DMS 273 (cell line): ENCODE measurements around the gene MUC21.

Experiments used
- DNase-seq: peaks from one replicate; lab custom pipeline; 2025; ENCODE audit not compliant: unreplicated experiment; lab: John Stamatoyannopoulos, UW

The MUC21 gene

DNA sequence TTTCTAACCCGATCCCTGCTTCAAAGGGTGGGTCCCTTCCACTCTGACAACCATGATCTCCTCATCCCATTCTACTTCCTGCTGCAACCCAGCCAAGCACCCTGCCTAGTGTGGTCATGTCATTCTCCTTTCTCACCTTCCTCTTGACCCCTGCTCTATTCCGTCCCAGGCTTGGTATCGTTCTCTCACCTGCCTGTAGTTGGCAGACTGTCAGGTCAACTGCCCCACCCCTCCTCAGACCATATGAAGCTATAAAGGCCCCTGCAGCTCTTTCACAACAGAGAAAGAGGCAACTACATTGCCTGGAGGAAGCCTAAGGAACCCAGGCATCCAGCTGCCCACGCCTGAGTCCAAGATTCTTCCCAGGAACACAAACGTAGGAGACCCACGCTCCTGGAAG, at the start of gene MUC21:
MUC21 (plus strand) TSS at position 280 of the 400 bp plus-strand sequence. CDS start 241 bp downstream, outside the sequence.
- DNase-seq: no peak

DNA sequence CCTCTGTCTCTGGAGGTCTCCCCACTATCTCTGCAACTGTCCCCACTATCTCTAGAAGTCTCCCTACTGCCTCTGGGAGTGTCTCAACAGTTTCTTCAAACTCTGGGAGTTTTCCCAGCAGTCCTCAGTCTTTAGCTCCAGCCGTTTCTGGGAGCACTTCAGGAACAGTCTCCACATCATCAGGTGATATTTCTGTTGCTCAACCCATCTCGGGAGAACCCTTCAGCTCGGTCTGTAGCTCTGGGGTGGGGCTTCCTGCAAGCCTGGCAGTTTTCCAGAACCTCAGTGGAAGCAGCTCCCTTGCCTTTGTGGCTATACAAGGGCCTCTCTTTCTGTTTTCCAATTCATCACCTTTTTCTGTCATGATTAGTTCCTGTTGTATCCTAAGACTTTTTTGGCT, 48.5 kb upstream of the MUC21 start:
- DNase-seq: peak; percentile 13

DNA sequence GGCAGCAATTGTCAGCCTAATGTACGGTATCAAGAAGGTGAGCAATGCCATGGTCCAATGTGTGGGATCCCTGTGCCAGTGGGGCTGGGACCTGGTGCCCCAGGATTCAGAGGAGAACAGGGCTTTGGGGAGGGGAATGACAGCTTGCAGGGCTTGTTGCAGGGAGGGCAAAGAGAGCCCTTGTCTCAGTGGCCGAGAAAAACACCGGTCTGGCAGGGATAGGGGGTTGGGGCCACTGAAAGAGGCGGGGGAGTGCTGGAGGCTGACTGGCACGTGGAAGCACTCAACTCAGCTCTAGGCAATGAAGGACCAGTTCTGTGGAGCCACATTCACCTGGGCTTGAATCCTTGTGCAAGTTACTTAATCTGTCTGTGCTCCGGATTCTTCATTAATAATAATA, 46.3 kb upstream of the MUC21 start:
- DNase-seq: no peak

DNA sequence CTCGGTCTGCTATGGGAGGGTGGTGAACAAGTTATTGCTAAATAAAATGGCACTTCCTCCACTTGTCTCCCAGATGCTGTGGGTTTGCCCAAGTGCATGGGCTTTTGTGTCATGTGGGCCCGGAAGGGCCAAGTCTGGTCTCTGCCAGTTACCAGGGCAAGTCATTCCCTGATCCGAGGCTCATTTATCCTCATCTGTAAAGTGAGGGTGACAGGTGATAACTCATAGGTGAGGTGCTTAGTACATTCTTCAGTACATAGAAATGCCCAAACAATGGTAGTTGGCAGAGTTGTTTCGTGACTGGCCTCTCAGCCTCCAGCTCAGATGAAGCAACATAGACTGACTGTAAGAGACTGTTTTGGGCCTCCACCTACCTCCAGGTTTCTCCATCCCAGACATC, 44.8 kb upstream of the MUC21 start:
- DNase-seq: no peak

DNA sequence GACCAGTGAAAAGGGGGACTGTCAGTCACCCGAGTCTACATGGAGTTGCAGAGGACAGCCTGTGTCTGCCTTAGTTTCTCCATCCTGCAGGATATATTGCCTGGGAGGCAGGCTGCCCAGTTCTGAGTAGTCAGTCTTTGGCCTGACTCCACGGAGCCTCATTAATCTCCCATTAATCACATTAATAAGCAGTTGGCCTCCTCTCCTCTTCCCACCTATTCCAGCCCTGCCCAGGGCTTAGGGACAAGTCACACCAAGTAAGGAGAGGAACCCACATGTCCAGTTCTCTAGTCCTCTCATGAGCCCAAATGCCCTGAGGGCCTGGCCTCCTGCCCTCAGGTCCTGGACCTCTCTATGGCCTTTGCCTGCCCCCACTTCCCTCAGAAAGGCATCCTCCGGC, 44.0 kb upstream of the MUC21 start:
- peak; percentile 14 for DNase-seq

DNA sequence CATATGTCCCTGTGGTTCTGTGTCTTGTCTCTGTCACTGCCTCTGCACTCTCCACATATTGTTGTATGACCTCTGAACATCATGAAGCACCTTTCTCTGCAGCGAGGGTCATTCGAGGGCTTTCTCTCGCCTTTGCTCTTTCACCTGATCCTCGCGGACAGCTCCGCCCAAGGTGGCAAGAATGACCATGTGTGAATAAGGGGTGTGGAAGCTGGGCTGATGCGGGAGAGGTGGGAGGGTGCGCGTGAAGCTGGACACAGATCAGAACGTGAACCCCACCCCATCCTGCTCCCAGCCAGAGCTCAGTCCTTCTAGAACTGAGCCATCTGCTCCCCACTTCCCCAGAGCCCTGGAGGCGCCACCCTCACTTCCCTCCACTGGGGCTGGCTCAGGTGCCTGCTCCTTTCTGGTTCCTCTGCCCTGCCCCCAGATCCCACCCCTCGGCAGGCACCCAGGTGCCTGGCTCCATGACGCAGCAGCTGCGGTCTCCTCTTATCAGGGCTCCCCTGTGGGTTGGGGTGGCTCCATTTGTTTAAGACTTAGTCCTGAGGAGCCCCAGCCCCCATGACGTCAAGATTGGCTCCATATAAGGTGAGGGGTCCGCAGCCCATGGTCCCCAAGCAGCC, 43.0 kb upstream of the MUC21 start, which contains the start of gene MUCL3:
MUCL3 (plus strand) TSS at position 613 of the 626 bp plus-strand sequence. CDS start 27 bp downstream, outside the sequence.
- no peak for DNase-seq

DNA sequence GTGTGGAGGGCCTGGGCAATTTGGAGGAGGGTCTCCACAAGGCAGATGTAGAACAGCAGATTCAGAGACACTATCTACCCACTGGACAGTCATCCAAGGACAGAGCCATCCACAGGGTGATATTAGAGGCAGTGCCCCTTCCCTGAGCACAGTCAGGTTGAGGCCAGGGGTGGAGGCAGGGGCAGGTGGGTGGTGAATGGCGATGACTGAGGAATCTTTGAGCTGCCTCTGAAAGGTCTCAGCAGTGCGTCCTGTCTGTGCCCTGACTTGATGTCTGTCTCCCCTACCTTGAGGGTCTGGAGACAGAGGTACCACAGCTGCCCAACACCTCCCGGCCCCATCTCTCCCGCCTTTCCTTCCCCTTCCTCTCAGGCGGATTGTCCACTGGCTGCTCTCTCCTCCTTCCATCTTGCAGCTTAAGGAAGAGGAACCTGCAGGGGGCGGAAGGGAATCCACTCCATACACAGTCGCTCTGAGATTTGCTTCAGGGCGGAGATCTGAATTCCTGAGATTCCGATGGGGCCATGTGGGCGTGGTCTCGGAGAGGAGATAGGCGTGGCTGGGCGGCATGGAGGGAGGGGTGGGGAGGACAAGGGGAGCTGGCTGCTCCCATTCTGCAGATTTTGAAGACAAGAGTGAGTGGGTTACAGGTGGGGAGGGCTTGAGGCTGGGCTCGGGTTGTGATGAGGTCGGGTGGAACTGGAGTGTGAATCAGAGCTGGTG, 41.0 kb upstream of the MUC21 start:
- peak; percentile 70 for DNase-seq

DNA sequence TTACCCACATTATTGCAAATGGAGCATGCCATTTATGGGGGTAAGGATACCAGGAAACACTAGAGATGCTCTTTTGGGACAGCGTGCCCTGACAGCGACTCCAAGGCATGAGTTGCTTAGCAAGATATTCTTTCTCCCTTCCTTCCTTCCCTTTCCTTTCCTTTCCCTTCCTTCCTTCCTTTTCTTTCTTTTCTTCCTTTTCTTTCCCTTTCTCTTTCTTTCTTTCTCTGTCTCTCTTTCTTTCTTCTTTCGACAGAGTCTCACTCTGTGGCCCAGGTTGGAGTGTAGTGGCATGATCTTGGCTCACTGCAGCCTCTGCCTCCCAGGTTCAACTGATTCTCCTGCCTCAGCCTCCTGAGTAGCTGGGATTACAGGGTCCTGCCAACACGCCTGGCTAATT, 39.5 kb upstream of the MUC21 start:
- no peak for DNase-seq

DNA sequence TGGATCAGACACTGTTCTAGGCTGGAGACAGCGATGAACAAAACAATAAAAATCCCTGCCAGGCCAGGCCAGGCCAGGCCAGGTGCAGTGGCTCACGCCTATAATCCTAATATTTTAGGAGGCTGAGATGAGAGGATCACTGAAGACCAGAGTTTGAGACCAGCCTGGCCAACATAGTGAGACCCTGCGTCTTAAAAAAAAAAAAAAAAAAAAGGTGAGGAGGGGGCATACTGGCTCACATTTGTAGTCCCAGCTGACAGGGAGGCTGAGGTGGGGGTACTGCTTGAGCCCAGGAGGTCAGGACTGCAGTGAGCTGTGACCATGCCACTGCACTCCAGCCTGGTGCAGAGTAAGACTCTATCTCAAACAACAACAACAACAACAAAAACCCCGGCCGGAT, 38.2 kb upstream of the MUC21 start:
- no peak for DNase-seq

DNA sequence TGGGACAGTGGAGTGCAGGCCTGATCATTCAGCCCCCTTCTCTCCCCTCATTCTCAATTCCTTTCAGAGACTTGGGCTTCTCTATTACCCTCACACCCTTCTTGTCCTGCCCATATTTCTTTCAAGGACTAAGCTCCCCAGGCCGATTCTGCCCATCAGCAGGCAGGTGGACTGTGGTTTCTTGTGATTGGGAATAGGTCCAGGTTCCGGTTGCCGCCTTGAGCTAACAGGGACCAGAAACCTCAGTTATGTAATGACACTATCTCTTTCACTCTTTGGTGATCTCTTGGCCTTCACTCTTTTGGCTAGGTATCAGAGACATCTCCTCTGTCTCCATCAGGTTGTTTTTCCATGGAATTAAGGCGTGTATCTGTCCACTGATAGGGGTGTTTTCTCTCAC, 36.3 kb upstream of the MUC21 start:
- DNase-seq: no peak

DNA sequence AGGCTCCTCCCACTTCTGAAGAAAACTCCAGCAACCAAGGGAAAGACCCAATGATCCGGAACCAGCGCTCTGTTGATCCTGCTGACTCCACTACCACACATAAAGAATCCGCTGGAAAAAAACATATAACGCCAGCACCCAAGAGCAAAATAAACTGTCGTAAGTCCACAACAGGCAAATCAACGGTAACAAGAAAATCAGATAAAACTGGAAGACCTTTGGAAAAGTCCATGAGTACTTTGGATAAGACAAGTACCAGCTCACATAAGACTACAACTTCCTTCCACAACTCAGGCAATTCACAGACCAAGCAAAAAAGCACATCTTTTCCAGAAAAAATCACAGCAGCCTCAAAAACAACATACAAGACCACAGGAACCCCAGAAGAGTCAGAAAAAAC, 34.7 kb upstream of the MUC21 start:
- DNase-seq: no peak

DNA sequence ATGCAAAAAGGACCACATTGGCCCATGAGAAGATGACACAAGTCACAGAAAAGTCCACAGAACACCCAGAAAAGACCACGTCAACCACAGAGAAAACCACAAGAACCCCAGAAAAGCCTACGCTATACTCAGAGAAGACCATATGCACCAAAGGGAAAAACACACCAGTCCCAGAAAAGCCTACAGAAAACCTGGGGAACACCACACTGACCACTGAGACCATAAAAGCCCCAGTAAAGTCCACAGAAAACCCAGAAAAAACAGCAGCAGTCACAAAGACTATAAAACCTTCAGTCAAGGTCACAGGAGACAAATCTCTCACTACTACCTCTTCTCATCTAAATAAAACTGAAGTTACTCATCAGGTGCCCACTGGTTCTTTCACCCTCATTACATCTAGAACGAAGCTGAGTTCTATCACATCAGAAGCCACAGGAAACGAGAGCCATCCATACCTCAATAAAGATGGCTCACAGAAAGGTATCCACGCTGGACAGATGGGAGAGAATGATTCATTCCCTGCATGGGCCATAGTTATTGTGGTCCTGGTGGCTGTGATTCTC, 31.5 kb upstream of the MUC21 start:
- no peak for DNase-seq

DNA sequence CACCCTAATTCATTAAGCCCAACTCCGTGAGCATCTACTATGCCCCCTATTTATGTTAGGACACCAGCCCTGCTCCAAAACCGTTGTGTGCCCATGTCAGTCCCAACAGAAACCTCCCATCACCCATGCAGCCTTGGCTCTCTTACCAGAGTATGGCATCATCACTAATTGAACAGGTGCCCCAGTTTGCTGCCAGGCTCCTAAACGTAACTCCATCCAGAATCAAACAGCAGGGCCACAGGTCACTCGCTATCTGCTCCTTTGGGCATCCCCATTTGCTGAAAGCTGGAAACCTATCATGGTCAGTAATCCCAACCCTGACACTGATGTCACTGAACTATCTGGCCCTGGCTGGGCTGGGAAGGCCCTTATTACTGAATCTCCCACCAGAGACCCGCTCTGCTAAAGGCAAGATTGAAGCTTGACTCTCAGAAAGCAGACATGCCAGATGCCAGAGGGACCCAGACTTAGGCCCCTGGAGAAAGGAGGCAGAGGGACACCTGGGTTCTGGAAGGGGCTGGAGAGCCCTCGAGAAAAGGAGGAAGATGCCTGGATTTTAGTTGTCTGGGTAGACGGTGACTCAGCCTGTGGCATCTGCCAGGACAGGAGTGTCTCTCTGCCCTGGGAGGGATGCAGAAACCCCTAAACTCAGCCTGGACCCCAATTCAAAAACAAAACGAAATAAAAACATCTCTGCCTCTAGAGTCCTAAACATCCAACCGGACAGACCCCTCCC, 28.7 kb upstream of the MUC21 start:
- DNase-seq: no peak

DNA sequence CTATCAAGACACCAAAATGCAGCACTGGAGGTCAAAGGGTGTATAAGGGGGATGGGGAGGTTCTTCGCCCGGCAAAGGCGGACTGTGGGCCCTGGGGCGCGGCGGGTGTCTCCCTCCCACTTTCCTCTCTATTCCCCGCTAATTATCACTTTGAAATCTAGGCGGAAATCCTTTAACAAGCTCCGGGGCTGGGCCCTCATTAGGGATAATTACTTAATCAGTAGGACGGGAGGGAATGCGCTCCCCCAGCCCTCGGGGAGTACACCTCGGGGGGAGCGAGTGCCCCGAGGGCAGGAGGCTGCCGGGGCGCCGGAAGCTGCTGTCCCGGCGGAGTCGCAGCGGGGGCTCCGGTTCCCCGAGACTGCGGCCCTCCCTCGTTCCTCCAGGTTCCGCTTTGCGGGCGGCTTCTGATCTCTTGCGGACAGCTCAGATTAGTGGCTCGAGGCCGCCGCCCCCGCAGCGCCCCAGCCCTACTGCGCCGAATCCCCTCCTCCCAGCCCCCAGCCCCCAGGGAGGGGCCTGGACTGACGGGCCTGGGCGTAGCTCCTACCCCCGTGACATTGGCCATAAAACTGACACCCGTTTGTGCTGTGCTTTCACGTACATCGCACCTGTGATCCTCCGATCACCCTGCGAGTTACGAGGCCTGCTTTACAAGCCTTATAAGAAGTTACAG, 28.0 kb upstream of the MUC21 start:
- peak; percentile 77 for DNase-seq

DNA sequence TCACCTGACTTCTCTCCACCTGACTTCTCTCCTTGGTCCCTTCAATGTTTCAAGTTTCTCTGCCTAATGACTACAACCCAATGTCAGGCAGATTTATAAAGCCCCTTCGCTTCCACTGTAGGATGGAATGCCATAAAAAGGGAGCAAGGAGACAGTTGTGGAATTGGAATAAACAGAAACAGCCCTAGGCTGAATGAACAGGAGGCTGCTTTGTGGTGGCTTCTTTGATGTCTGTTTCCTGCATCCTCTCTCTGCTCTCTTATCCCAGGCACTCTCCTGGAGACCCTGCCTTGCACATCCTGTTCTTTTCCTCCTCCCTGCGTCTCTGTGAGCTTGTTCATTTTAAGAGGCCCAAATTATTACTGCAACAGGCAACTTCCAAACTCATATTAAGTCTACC, 25.8 kb upstream of the MUC21 start:
- DNase-seq: no peak

DNA sequence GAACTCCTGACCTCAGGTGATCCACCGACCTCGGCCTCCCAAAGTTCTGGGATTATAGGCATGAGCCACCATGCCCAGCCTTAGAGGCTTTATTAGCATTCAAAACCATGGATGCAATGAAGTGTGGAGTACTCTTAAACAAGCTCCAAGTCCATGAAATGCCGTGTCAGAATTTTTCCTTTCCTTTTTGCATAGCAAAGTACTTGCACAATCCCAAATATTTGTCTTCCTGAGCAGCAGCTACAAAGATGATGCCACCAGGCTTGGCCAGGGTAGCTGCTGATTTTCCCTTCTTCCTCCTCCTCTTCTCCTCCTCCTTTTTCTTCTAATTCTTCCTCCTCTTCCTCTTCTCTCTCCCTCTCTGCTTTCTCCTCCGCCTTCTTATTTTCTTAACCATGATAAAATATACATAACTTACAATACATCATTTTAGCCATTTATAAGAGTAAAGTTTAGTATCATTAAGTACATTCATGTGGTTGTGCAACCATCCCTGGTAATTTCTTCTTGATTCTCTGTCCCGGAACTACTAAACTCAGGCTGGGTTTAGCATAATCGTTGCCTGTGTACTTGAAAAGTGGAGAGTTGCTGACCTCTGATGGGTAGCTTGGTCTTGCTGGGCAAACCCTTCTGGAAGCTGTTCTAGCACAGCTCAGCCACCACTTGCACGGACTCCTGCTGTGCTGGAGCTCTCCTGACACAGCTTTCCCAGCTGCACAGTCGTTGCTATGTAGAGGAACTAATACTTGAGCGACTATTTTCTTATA, 22.4 kb upstream of the MUC21 start:
- DNase-seq: no peak

DNA sequence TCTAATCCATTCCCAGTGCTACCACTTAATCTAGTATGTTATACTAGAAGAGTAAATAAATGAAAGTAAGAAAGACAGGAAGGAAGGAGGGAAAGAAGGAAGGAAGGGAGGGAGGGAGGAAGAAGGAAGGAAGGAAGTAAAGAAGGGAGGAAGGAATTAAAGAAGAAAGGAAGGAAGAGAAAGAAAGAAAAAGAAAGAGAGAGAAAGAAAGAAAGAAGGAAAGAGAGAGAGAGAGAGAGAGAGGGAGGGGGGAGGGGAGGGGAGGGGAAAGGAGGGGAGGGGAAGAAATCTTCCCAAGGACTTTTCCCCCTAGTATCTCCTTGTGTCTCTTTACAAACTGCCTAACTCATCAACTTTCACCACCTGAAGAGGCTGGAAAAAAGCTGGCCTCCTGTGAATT, 20.8 kb upstream of the MUC21 start:
- no peak for DNase-seq

DNA sequence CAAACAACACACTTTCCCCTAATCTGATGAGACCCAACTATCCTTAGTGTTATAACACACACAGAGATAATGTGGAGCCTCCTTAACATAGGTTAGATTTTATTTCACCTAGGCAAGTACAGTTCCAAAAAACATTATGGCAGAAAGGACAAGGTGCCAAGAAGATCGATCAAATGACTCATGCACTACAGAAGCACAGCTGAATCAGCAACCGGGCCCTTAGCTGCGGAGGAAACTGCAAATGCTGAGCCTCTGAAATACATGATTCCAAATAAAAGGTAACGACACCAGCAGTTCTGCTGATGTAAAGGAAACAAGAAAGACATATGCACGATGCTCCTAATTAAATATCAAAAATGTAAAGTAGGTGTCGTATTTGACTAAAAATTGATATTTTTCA, 19.9 kb upstream of the MUC21 start:
- no peak for DNase-seq

DNA sequence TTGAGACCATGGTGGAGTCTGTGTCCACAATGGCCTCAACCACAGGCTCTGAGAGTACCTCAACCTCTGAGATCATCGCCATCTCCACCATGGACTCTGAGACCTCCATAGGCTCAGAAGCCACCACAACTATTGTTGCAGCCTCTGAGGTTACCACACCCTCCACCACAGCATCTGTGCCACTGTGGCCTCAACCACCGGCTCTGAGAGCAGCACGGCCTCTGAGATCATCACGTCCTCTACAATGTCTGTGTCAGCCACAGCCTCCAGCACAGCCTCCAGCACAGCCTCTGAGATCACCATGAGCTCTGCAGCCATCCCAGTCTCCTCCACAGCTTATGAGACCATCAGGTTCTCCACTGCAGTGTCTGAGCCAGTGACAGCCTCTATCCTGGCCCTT, 19.4 kb upstream of the MUC21 start:
- no peak for DNase-seq

DNA sequence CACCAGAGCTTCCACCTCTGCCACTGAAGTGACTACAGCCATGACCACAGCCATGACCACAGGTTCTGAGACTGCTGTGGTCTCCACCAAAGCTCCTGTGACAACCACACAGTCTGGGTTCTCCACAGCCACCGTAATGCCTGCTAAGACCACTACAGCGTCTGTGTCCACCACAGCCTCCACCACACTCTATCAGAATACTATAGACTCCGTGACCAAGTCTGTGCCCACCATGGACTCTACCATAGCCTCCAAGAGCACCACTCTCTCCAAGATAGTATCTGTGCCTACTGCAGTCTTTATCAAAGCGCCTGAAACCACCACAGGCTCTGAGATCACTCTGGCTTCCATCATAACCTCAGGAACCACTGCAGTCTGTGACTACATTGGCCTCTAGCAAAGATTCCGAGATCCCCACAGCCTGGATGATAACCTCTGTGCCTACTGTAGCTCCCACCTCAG, 18.3 kb upstream of the MUC21 start:
- DNase-seq: no peak
